ENCODE measurements around the gene IGSF5.
"Not testable (repeated sequence)": the region's sequence is repeated elsewhere in the genome, so short reads cannot be mapped to it uniquely, and the experiment has no call there.

The IGSF5 gene

GRCh38 chr21:39736716-39737115 is 8.3 kb upstream of the IGSF5 start:
- H3K4me3 ChIP-seq (ENCODE audit: severe bottlenecking) = no peak overlapping the region
- no peak overlapping the region for H3K27ac ChIP-seq (ENCODE audit: poor library complexity, severe bottlenecking)
- DNase-seq (ENCODE audit: low spot score) (no peak), ATAC-seq (ENCODE audit: low read depth) (no peak)
- no peaks in the 10 kb centered on the region for H3K27me3 ChIP-seq (ENCODE audit: insufficient read depth, poor library complexity, severe bottlenecking)
- no peaks in the 10 kb centered on the region for H3K4me1 ChIP-seq (ENCODE audit: insufficient read depth, poor library complexity, severe bottlenecking)
- H3K9me3 ChIP-seq (ENCODE audit: severe bottlenecking) = no peaks in the 10 kb centered on the region
- no peaks in the 10 kb centered on the region for H3K36me3 ChIP-seq (ENCODE audit: low read depth)
- no peak for TF ChIP-seq CTCF (IDR thresholded peaks at IDR 0.05; ENCODE audit: poor library complexity, severe bottlenecking)

- Histone ChIP-seq H3K4me3 (ENCODE audit: severe bottlenecking) (no peak overlapping the region), H3K36me3 (ENCODE audit: low read depth) (no peaks in the 10 kb centered on the region), H3K9me3 (ENCODE audit: severe bottlenecking) (no peaks in the 10 kb centered on the region), H3K27ac (ENCODE audit: poor library complexity, severe bottlenecking) (no peak overlapping the region), H3K4me1 (ENCODE audit: insufficient read depth, poor library complexity, severe bottlenecking) (no peaks in the 10 kb centered on the region), H3K27me3 (ENCODE audit: insufficient read depth, poor library complexity, severe bottlenecking) (no peaks in the 10 kb centered on the region)
- ATAC-seq (ENCODE audit: low read depth) (peak; percentile 29; the same call in 1 of the 3 replicates), DNase-seq (ENCODE audit: low spot score) (no peak)
- TF ChIP-seq CTCF (IDR thresholded peaks at IDR 0.05; ENCODE audit: poor library complexity, severe bottlenecking) = no peak
Observed at GRCh38 chr21:39737376-39738000, 7.5 kb upstream of the IGSF5 start.

GRCh38 chr21:39738566-39738965 is 6.4 kb upstream of the IGSF5 start:
- ATAC-seq (ENCODE audit: low read depth) (no peak), DNase-seq (ENCODE audit: low spot score) (no peak)
- Histone ChIP-seq H3K9me3 (ENCODE audit: severe bottlenecking) (no peaks in the 10 kb centered on the region), H3K27me3 (ENCODE audit: insufficient read depth, poor library complexity, severe bottlenecking) (no peaks in the 10 kb centered on the region), H3K4me3 (ENCODE audit: severe bottlenecking) (no peak overlapping the region), H3K36me3 (ENCODE audit: low read depth) (no peaks in the 10 kb centered on the region), H3K4me1 (ENCODE audit: insufficient read depth, poor library complexity, severe bottlenecking) (no peaks in the 10 kb centered on the region), H3K27ac (ENCODE audit: poor library complexity, severe bottlenecking) (no peak overlapping the region)
- TF ChIP-seq CTCF (IDR thresholded peaks at IDR 0.05; ENCODE audit: poor library complexity, severe bottlenecking) = no peak

- not testable (repeated sequence) for H3K9me3 ChIP-seq (ENCODE audit: severe bottlenecking); DNase-seq (ENCODE audit: low spot score); ATAC-seq (ENCODE audit: low read depth); H3K4me1 ChIP-seq (ENCODE audit: insufficient read depth, poor library complexity, severe bottlenecking); H3K4me3 ChIP-seq (ENCODE audit: severe bottlenecking); H3K36me3 ChIP-seq (ENCODE audit: low read depth); H3K27ac ChIP-seq (ENCODE audit: poor library complexity, severe bottlenecking); H3K27me3 ChIP-seq (ENCODE audit: insufficient read depth, poor library complexity, severe bottlenecking)
Observed at GRCh38 chr21:39739531-39739930, 5.5 kb upstream of the IGSF5 start.

- H3K4me1 ChIP-seq (ENCODE audit: insufficient read depth, poor library complexity, severe bottlenecking); H3K36me3 ChIP-seq (ENCODE audit: low read depth); DNase-seq (ENCODE audit: low spot score); H3K27ac ChIP-seq (ENCODE audit: poor library complexity, severe bottlenecking); H3K4me3 ChIP-seq (ENCODE audit: severe bottlenecking); ATAC-seq (ENCODE audit: low read depth); H3K9me3 ChIP-seq (ENCODE audit: severe bottlenecking); H3K27me3 ChIP-seq (ENCODE audit: insufficient read depth, poor library complexity, severe bottlenecking): not testable (repeated sequence)
Observed at GRCh38 chr21:39742561-39742960, 2.4 kb upstream of the IGSF5 start.

- not testable (repeated sequence) for H3K4me3 ChIP-seq (ENCODE audit: severe bottlenecking); H3K9me3 ChIP-seq (ENCODE audit: severe bottlenecking); ATAC-seq (ENCODE audit: low read depth); H3K27me3 ChIP-seq (ENCODE audit: insufficient read depth, poor library complexity, severe bottlenecking); H3K36me3 ChIP-seq (ENCODE audit: low read depth); H3K4me1 ChIP-seq (ENCODE audit: insufficient read depth, poor library complexity, severe bottlenecking); DNase-seq (ENCODE audit: low spot score); H3K27ac ChIP-seq (ENCODE audit: poor library complexity, severe bottlenecking)
Observed at GRCh38 chr21:39745332-39745731, 349 bp downstream of the IGSF5 start.

Data from RWPE2 (cell line).